Measurements from ENCODE around the gene JUNB. TPM values are rescaled to one million over a fixed set of nuclear protein-coding genes. Genes with fewer than 3 reads are reported as not detected.

JUNB gene
- total and polyA plus RNA-seq, 2 of the 13 experiments (the other 11 are each of a cell fraction or from before 2014, with no cell fraction given) = 7.7 to 8.2 TPM

GRCh38 chr19:12777217-12778016 is 13.9 kb upstream of the JUNB start (continued):
- TF ChIP-seq NCOA2 (CRISPR knock-in tag; IDR thresholded peaks at IDR 0.05) = no peak
- peak; percentile 43; the same call in 1 of the 2 replicates for TF ChIP-seq MAX (IDR thresholded peaks at IDR 0.05)
- no peak for TF ChIP-seq MAFG (CRISPR knock-in tag; IDR thresholded peaks at IDR 0.05)
- no peak for TF ChIP-seq ZNF776 (CRISPR knock-in tag; IDR thresholded peaks at IDR 0.05)
- TF ChIP-seq, protein P1, sequence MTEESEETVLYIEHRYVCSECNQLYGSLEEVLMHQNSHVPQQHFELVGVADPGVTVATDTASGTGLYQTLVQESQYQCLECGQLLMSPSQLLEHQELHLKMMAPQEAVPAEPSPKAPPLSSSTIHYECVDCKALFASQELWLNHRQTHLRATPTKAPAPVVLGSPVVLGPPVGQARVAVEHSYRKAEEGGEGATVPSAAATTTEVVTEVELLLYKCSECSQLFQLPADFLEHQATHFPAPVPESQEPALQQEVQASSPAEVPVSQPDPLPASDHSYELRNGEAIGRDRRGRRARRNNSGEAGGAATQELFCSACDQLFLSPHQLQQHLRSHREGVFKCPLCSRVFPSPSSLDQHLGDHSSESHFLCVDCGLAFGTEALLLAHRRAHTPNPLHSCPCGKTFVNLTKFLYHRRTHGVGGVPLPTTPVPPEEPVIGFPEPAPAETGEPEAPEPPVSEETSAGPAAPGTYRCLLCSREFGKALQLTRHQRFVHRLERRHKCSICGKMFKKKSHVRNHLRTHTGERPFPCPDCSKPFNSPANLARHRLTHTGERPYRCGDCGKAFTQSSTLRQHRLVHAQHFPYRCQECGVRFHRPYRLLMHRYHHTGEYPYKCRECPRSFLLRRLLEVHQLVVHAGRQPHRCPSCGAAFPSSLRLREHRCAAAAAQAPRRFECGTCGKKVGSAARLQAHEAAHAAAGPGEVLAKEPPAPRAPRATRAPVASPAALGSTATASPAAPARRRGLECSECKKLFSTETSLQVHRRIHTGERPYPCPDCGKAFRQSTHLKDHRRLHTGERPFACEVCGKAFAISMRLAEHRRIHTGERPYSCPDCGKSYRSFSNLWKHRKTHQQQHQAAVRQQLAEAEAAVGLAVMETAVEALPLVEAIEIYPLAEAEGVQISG (CRISPR knock-in tag; IDR thresholded peaks at IDR 0.05) = peak; percentile 58
- no peak for TF ChIP-seq ZFP62 (CRISPR knock-in tag; IDR thresholded peaks at IDR 0.05)
- TF ChIP-seq GPN1 (CRISPR knock-in tag; IDR thresholded peaks at IDR 0.05; ENCODE audit: borderline replicate concordance) = no peak
- TF ChIP-seq ZNF337 (CRISPR knock-in tag; IDR thresholded peaks at IDR 0.05; ENCODE audit: borderline replicate concordance, low read depth) = no peak
- TF ChIP-seq ZNF318 (CRISPR knock-in tag; IDR thresholded peaks at IDR 0.05) = no peak
- TF ChIP-seq MLLT10 (CRISPR knock-in tag; IDR thresholded peaks at IDR 0.05) = no peak
- no peak for TF ChIP-seq ASH2L (IDR thresholded peaks at IDR 0.05; ENCODE audit: insufficient read length, low read depth, low read length)
- TF ChIP-seq LBX2 (CRISPR knock-in tag; IDR thresholded peaks at IDR 0.05; ENCODE audit: borderline replicate concordance) = no peak
- TF ChIP-seq ZNF256 (CRISPR knock-in tag; conservative IDR thresholded peaks at IDR 0.05) = no peak
- TF ChIP-seq NPAS2 (CRISPR knock-in tag; IDR thresholded peaks at IDR 0.05; ENCODE audit: borderline replicate concordance) = no peak
- TF ChIP-seq SRSF1 (optimal IDR thresholded peaks at IDR 0.05; ENCODE audit: low read depth, low read length) = peak; percentile 78
- no peak for TF ChIP-seq MZF1 (CRISPR knock-in tag; IDR thresholded peaks at IDR 0.05; ENCODE audit: borderline replicate concordance)
- TF ChIP-seq SMAD9 (CRISPR knock-in tag; IDR thresholded peaks at IDR 0.05) = no peak
- TF ChIP-seq ZBTB20 (CRISPR knock-in tag; IDR thresholded peaks at IDR 0.05; ENCODE audit: borderline replicate concordance, low read depth) = no peak

Measured in HepG2 (cell line).